GM10248 (cell line): ENCODE data around the gene CBX7.

Experiments
- CTCF ChIA-PET: fragments of 300-600 bp; sonication (Branson Sonifier 250); formaldehyde crosslinking; extraction: SDS; loops from one replicate; lab custom pipeline; 2021; ENCODE audit warnings: antibody characterized with exemption; lab: Yijun Ruan, JAX
- POLR2A ChIA-PET: fragments of 350-650 bp; sonication (Branson Sonifier 250); formaldehyde crosslinking; extraction: SDS; loops from one replicate; lab custom pipeline; 2020; ENCODE audit warnings: antibody characterized with exemption; lab: Yijun Ruan, JAX
- DNase-seq: peaks from one replicate; pipeline ENCODE4 v3.0.0; 2012; ENCODE audit errors: extremely low spot score
- TF ChIP-seq, protein P1 (sequence below): IDR thresholded peaks from 2 replicates; pipeline ENCODE4 v1.5.1; 2012; ENCODE audit warnings: mild to moderate bottlenecking, low read depth; ENCODE audit errors: extremely low read depth, missing control alignments, control extremely low read depth

Gene CBX7

DNA sequence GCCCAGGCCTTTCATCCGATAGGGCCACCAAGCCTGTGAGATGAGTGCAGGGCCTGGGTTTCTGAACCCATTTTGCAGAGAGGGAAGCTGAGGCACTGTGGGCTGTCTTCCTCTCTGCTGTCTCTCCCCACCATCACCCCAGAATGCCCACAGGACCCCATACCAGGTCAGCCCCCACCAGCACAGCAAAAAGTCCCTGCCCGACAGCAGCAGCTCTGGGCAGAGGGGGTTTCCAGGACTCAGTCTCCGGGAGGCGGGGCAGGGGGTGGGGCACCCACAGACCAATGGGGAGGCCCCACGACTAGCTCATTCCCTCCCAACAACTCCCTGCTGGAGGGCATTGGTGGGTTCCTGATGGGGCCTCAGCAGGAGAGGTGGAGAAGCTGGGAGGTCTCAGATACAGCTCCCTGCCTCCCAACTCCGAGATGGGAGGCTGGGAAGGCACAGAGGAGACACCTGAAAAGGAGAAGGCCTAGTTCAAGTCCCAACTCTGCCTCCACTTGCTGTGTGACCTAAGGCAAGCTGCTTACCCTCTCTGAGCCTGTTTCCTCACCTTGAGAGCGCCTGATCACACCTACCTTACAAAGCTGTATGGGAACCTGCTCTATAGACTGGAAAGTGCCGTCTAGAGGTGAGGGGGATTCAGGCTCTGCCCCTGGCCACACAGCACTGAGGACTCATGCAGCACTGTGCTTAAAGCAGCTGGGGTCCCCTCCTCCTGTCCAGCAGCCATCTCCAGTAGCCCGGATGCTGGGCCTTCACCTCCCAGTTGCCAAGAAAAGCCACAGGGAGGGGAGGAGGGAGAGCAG lies 3.5 kb downstream of the CBX7 start:
- ChIA-PET CTCF (interaction anchor here (0.9 to 2.0 kb wide), 9 partner anchors 14 to 279 kb away, joined by 3 to 9 read pairs (median 4); partner anchors contain the start of gene APOBEC3C), POLR2A (interaction anchor here (1.1 to 1.5 kb wide), 3 partner anchors 13 to 170 kb away, joined by 3 to 11 read pairs (median 4); partner anchors contain the start of gene RPL3)
- TF ChIP-seq, protein P1, sequence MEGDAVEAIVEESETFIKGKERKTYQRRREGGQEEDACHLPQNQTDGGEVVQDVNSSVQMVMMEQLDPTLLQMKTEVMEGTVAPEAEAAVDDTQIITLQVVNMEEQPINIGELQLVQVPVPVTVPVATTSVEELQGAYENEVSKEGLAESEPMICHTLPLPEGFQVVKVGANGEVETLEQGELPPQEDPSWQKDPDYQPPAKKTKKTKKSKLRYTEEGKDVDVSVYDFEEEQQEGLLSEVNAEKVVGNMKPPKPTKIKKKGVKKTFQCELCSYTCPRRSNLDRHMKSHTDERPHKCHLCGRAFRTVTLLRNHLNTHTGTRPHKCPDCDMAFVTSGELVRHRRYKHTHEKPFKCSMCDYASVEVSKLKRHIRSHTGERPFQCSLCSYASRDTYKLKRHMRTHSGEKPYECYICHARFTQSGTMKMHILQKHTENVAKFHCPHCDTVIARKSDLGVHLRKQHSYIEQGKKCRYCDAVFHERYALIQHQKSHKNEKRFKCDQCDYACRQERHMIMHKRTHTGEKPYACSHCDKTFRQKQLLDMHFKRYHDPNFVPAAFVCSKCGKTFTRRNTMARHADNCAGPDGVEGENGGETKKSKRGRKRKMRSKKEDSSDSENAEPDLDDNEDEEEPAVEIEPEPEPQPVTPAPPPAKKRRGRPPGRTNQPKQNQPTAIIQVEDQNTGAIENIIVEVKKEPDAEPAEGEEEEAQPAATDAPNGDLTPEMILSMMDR: no peak
- peak; percentile 86 for DNase-seq

DNA sequence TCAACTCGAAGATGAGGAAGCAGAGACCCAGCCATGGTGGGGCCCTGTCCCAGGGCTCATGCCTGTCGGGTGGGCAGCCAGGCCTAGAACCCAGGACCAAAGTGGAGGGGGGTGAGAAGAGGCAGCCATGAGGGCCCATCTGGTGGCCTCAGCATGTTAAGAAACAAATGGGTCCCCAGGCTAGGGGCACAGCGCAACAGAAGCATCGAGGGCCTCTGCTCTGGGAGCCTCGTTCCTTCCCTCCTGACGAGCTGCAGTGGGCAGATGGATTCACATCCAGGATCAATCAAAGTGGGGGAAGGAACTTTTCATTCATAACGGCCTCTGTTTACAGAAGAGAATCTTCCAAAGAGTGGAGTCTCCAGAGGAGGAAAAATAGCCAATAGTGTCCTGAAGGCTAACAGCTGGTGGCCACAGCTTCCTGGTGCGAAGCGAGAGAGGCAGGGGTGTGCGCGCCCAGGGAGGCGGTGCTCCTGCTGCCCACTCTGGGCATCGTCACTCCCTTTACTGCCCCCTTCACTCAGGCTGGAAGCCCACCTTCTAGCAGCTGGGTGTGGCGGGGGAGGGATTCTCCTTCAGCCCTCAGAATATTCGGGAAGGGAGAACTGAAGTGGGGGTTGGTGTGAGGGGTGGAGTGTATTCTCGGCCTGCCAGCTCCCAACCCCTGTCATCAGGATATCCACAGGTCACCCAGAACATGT lies 4.3 kb downstream of the CBX7 start:
- DNase-seq: no peak
- ChIA-PET CTCF (interaction anchor here (0.9 to 2.0 kb wide), 8 partner anchors 13 to 278 kb away, joined by 3 to 9 read pairs (median 4); partner anchors contain the start of gene APOBEC3C), POLR2A (interaction anchor here (1.3 kb wide), 1 partner anchor 13 kb away, joined by 4 read pairs; no protein-coding TSS in a partner anchor)
- TF ChIP-seq, protein P1: no peak

DNA sequence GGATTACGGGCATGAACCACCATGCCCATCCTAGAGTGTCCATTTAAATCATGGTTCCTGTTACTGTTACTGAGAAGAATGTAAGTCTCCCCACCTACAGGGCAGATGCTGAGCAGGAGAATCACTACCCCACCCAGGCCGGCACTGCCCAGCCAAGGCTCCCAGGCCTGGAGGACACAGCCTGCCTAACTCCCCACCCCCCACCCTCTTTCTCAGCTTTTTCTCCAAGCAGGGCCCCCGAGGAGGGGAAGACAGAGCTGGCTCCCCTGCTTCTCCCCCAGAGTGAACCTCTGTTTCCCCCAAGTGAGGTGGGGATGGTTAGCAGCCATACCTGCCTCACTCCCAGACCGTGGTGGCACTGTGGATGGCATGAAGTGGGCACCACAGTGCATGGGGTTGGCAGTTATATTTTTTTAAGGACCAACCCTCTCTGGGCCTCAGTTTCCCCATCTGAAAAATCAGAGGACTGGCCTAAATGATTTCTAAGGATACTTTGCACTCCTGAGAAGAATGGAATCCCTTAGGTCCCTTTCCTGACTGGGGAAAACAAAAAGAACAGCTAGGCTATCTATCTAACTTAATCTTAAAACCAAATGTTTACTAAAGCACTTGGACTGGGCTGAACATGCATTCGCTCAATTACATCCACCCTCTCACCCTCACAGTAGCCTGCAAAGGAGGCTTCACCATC lies 5.0 kb downstream of the CBX7 start:
- TF ChIP-seq, protein P1: no peak
- DNase-seq: no peak
- ChIA-PET CTCF (interaction anchor here (0.9 to 2.0 kb wide), 4 partner anchors 13 to 278 kb away, joined by 3 to 8 read pairs (median 4); no protein-coding TSS in a partner anchor), POLR2A (interaction anchor here (0.6 kb wide), 1 partner anchor 247 kb away, joined by 5 read pairs; no protein-coding TSS in a partner anchor)

DNA sequence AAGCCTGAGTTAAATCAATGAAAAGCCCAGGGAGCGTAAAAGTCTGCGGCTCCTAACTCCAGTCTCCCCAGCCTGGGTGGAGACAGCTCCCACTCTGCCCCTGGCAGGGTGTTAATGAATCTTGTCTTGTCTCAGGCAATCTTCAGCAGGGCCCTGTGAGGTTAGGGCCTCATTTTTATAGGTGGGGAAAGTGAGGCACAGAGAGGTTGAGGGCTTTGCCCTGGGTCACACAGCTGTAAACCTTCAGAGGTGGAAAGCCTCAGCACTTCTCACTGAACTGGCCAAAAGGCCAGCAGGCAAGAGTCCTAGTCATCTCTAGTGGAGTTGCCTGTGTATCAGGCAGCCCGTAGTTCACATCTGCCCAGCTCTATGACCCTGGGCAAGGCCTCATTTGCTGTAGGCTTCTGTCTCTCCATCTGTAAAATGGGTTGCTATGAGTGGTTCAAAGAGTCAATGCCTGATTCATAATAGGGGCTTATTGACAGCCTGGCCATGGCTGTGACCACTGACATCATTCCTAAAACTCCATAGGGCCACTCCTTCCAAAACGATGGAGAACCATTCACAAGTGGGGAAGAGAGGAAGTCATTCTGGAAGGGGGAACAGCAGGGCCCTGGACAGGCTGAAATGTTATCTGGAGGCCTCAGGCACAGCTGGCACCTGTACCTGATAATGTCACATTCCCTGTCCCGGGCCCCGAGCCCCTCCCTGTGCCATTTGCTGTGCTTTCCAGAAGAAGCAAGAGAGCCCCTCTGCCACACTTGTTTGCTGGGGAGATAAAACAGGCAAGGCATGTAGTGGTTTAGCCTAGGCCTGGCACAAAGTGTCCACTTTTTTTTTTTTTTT lies 6.0 kb downstream of the CBX7 start:
- no peak for DNase-seq
- TF ChIP-seq, protein P1: no peak
- POLR2A ChIA-PET: interaction anchor here (0.6 kb wide), 1 partner anchor 248 kb away, joined by 5 read pairs; no protein-coding TSS in a partner anchor
- CTCF ChIA-PET: no interaction called here

DNA sequence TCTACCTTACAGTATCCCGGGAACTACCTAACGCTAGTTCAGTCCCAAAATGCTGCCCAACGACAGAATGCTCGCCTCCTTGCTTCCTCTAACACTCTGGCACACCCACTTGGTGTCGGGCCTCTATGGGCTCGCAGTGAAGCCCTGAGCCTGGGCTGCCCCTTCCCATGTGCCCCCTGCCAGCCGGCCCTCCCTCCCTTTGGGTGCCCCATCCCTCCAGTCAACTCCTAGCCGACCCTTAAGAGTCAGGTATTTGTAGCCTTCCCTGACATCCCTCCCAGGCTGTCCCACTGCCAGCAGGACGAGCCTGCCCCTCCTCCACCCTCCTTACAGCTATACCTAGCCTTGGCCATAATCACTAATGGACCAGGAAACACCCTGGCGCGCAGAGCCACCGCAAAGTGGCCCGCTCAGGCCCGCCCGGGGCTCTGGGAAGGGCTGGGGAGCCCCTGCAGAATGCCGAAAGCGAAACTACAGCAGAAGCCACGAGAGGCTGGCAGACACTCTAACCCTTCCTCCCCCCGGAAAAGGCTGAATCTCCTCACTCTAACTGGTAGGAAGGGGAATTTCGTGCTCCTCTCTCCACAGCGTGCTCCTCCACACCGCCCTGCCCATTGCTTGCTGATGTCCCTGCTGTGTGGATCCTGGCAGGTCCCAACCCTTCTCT lies 8.2 kb downstream of the CBX7 start:
- ChIA-PET POLR2A (no interaction called here), CTCF (no interaction called here)
- peak; percentile 77 for DNase-seq
- TF ChIP-seq, protein P1: no peak
